Thyroid gland (tissue), 4 donors: ENCODE results near the gene HOATZ. TPM values are rescaled to one million over a fixed set of nuclear protein-coding genes. Genes with fewer than 3 reads are reported as not detected.

Experiments
- DNase-seq, 2 donors: peaks; one replicate each; pipeline ENCODE4 v3.0.0-alpha.2; 2019
- H3K27ac ChIP-seq, 3 donors: fragments of 200-600 bp; sonication (generic); 1 replicate in 2 of 3; 2 replicates in 1 of 3; pipeline ENCODE4 v1.5.1; 2016 to 2019; ENCODE audit warnings: mild to moderate bottlenecking in 1 of 3, moderate library complexity in 1 of 3
- H3K27me3 ChIP-seq: fragments of 200-600 bp; sonication (generic); one replicate; pipeline ENCODE4 v1.5.1; 2019
- H3K36me3 ChIP-seq, 2 donors: fragments of 200-600 bp; sonication (generic); one replicate each; pipeline ENCODE4 v1.5.1; 2016 to 2019
- H3K4me1 ChIP-seq, 2 donors: fragments of 200-600 bp; sonication (generic); one replicate each; pipeline ENCODE4 v1.5.1; 2017 to 2019
- H3K4me3 ChIP-seq, 3 donors: fragments of 200-600 bp; sonication (generic); replicated peaks in 1 of 3; 1 replicate in 2 of 3; 2 replicates in 1 of 3; pipeline ENCODE4 v1.5.1; 2016; ENCODE audit warnings: mild to moderate bottlenecking in 1 of 3
- H3K9me3 ChIP-seq: fragments of 200-600 bp; sonication (generic); one replicate; pipeline ENCODE4 v1.5.1; 2017
- CTCF ChIP-seq, 6 experiments: fragments of 200-600 bp in 3 of 6; fragments of 450-650 bp in 3 of 6; sonication (generic) in 3 of 6; IDR thresholded peaks; one replicate each; pipeline ENCODE4 v1.5.1; 2016 to 2019; ENCODE audit warnings: antibody characterized with exemption in 6 of 6, mild to moderate bottlenecking in 2 of 6, inconsistent platforms in 1 of 6, moderate library complexity in 1 of 6
- POLR2A ChIP-seq, 2 donors: fragments of 450-650 bp; IDR thresholded peaks; one replicate each; pipeline ENCODE4 v1.6.1; 2017; ENCODE audit warnings: antibody characterized with exemption in 2 of 2, mild to moderate bottlenecking in 2 of 2, moderate library complexity in 1 of 2
- WGBS, 2 donors: methylation state at CpG; one replicate each; pipeline ENCODE4 v1.1.5; 2017; 5-methylcytosine and 5-hydroxymethylcytosine counted together
- intact Hi-C: fragments of 100-400 bp; cut with DNase I; formaldehyde crosslinking; loops from one replicate; pipeline ENCODE4 v1.15.1; 2023
- total RNA-seq, 4 donors: library from RNA; depleted of rRNA; stranded (reverse); fragments of >200 nt; gene quantifications; one replicate each; pipeline ENCODE4 v1.2.3, GENCODE V29; 2016

HOATZ gene
- total RNA-seq, 4 donors from 2014 or later, result not detected

- TF ChIP-seq POLR2A (IDR thresholded peaks at IDR 0.05) (no peak), CTCF (IDR thresholded peaks at IDR 0.05) (no peak)
- Histone ChIP-seq H3K9me3 (no peaks in the 10 kb centered on the region), H3K4me1 (no peaks in the 10 kb centered on the region), H3K27me3 (no peaks in the 10 kb centered on the region), H3K27ac (no peak overlapping the region), H3K4me3 (no peak overlapping the region), H3K36me3 (no peaks in the 10 kb centered on the region)
- intact Hi-C loops, result no loop called here
- DNase-seq, result no peak
Measured at GRCh38 chr11:111474432-111474831, 40.1 kb upstream of the HOATZ start.

GRCh38 chr11:111476366-111476765, 38.2 kb upstream of the HOATZ start:
- no peaks in the 10 kb centered on the region for H3K36me3 ChIP-seq
- H3K27me3 ChIP-seq, result no peaks in the 10 kb centered on the region
- no peak overlapping the region for H3K27ac ChIP-seq
- 36 to 42% methylated on average over 2 of the region's 2 CpGs for WGBS, 2 donors
- intact Hi-C loops, result no loop called here
- TF ChIP-seq POLR2A (IDR thresholded peaks at IDR 0.05) (no peak), CTCF (IDR thresholded peaks at IDR 0.05) (no peak)
- no peak for DNase-seq
- no peaks in the 10 kb centered on the region for H3K4me1 ChIP-seq
- H3K4me3 ChIP-seq, result no peak overlapping the region
- H3K9me3 ChIP-seq, result no peaks in the 10 kb centered on the region

GRCh38 chr11:111476956-111477355, 37.6 kb upstream of the HOATZ start:
- intact Hi-C loops, result no loop called here
- no peak overlapping the region for H3K27ac ChIP-seq
- H3K27me3 ChIP-seq, result no peaks in the 10 kb centered on the region
- no peak overlapping the region for H3K4me3 ChIP-seq
- H3K9me3 ChIP-seq, result no peaks in the 10 kb centered on the region
- no peaks in the 10 kb centered on the region for H3K4me1 ChIP-seq
- no peaks in the 10 kb centered on the region for H3K36me3 ChIP-seq
- WGBS, 2 donors, result 74 to 79% methylated on average over 3 of the region's 3 CpGs
- DNase-seq, result no peak
- TF ChIP-seq CTCF (IDR thresholded peaks at IDR 0.05), result no peak
- no peak for TF ChIP-seq POLR2A (IDR thresholded peaks at IDR 0.05)

- WGBS, 2 donors, result 83 to 95% methylated on average over 2 of the region's 2 CpGs
- Histone ChIP-seq H3K4me3 (no peak overlapping the region), H3K4me1 (no peaks in the 10 kb centered on the region), H3K36me3 (no peaks in the 10 kb centered on the region), H3K27me3 (no peaks in the 10 kb centered on the region), H3K27ac (no peak overlapping the region), H3K9me3 (no peaks in the 10 kb centered on the region)
- intact Hi-C loops, result no loop called here
- TF ChIP-seq POLR2A (IDR thresholded peaks at IDR 0.05) (no peak), CTCF (IDR thresholded peaks at IDR 0.05) (no peak)
- no peak for DNase-seq
Measured at GRCh38 chr11:111477898-111478297, 36.7 kb upstream of the HOATZ start.

GRCh38 chr11:111479666-111480065, 34.9 kb upstream of the HOATZ start:
- 82 to 91% methylated on average over 1 of the region's 1 CpG for WGBS, 2 donors
- TF ChIP-seq POLR2A (IDR thresholded peaks at IDR 0.05) (no peak), CTCF (IDR thresholded peaks at IDR 0.05) (no peak)
- intact Hi-C loops, result no loop called here

More at GRCh38 chr11:111479666-111480065, 34.9 kb upstream of the HOATZ start:
- no peak for DNase-seq
- no peaks in the 10 kb centered on the region for H3K4me1 ChIP-seq
- no peak overlapping the region for H3K27ac ChIP-seq
- H3K9me3 ChIP-seq, result no peaks in the 10 kb centered on the region
- no peaks in the 10 kb centered on the region for H3K27me3 ChIP-seq
- H3K4me3 ChIP-seq, result no peak overlapping the region
- no peaks in the 10 kb centered on the region for H3K36me3 ChIP-seq
